ENCODE data around the gene ELMO2. TPM values are rescaled to one million over a fixed set of nuclear protein-coding genes. Genes with fewer than 3 reads are reported as not detected.

The ELMO2 gene
- total RNA-seq, 1 experiment from 2014 or later: 40.0 TPM

- H3K4me3 ChIP-seq: no peak overlapping the region
- peaks cover 87% of the 10 kb centered on the region for H3K36me3 ChIP-seq
- H3K4me1 ChIP-seq (replicated peaks): peaks cover 5% of the 10 kb centered on the region
- H3K27ac ChIP-seq: no peak overlapping the region
- no peaks in the 10 kb centered on the region for H3K27me3 ChIP-seq (replicated peaks)
- no peak for DNase-seq (ENCODE audit: low read depth in 1 of 2, low spot score in 2 of 2)
- H3K9me3 ChIP-seq (replicated peaks): peaks cover 3% of the 10 kb centered on the region; the same call in 1 of the 2 replicates
Measured at GRCh38 chr20:46368902-46369268, 37.5 kb downstream of the ELMO2 start.

- peaks cover 3% of the 10 kb centered on the region; the same call in 1 of the 2 replicates for H3K9me3 ChIP-seq (replicated peaks)
- no peak overlapping the region for H3K4me3 ChIP-seq
- peaks cover 10% of the 10 kb centered on the region for H3K4me1 ChIP-seq (replicated peaks)
- H3K27ac ChIP-seq: no peak overlapping the region
- H3K27me3 ChIP-seq (replicated peaks): no peaks in the 10 kb centered on the region
- no peak for DNase-seq (ENCODE audit: low read depth in 1 of 2, low spot score in 2 of 2)
- H3K36me3 ChIP-seq: peaks cover 87% of the 10 kb centered on the region
Measured at GRCh38 chr20:46367967-46368901, 38.2 kb downstream of the ELMO2 start.

DNA sequence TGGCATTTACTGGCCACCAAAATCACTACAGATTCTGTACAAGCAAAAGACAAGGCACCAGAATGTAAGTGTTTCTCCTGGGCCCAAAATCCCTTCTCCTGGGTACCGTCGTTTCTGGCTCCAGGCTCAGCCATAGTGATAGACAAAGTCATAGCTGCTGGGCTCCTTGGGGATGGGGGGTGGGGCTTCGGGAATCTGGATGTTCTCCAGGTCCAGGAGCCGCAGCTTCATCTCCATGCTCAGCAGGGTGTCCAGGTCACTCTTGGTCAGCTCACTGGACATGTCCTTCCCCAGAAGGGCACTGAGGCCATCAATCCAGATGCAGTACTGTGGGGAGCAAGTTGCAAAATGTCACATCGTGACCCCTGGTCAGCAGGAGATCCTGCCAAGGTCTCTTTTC lies 39.2 kb downstream of the ELMO2 start:
- DNase-seq (ENCODE audit: low read depth in 1 of 2, low spot score in 2 of 2): no peak
- Histone ChIP-seq H3K4me1 (replicated peaks) (peaks cover 10% of the 10 kb centered on the region), H3K9me3 (replicated peaks) (peaks cover 3% of the 10 kb centered on the region; the same call in 1 of the 2 replicates), H3K36me3 (peaks cover 87% of the 10 kb centered on the region), H3K27me3 (replicated peaks) (no peaks in the 10 kb centered on the region), H3K4me3 (no peak overlapping the region), H3K27ac (no peak overlapping the region)

- Histone ChIP-seq H3K27me3 (replicated peaks) (no peaks in the 10 kb centered on the region), H3K9me3 (replicated peaks) (peaks cover 3% of the 10 kb centered on the region; the same call in 1 of the 2 replicates), H3K27ac (no peak overlapping the region), H3K4me3 (no peak overlapping the region), H3K36me3 (peaks cover 87% of the 10 kb centered on the region), H3K4me1 (replicated peaks) (peaks cover 10% of the 10 kb centered on the region)
- DNase-seq (ENCODE audit: low read depth in 1 of 2, low spot score in 2 of 2): no peak
Measured at GRCh38 chr20:46366826-46367225, 39.6 kb downstream of the ELMO2 start.

- Histone ChIP-seq H3K36me3 (peaks cover 87% of the 10 kb centered on the region), H3K4me1 (replicated peaks) (peaks cover 10% of the 10 kb centered on the region), H3K9me3 (replicated peaks) (peaks cover 3% of the 10 kb centered on the region; the same call in 1 of the 2 replicates), H3K4me3 (no peak overlapping the region), H3K27ac (no peak overlapping the region), H3K27me3 (replicated peaks) (no peaks in the 10 kb centered on the region)
- no peak for DNase-seq (ENCODE audit: low read depth in 1 of 2, low spot score in 2 of 2)
Measured at GRCh38 chr20:46365487-46366220, 40.8 kb downstream of the ELMO2 start.

- H3K27me3 ChIP-seq (replicated peaks): no peaks in the 10 kb centered on the region
- peak in 1 of 2 experiments; percentile 48 for DNase-seq (ENCODE audit: low read depth in 1 of 2, low spot score in 2 of 2)
Measured at GRCh38 chr20:46364670-46365486, 41.5 kb downstream of the ELMO2 start.

GRCh38 chr20:46363874-46364669 lies 42.3 kb downstream of the ELMO2 start:
- H3K27me3 ChIP-seq (replicated peaks): no peaks in the 10 kb centered on the region
- H3K36me3 ChIP-seq: peaks cover 81% of the 10 kb centered on the region
- peak overlapping the region; percentile 99 for H3K4me3 ChIP-seq
- peak; percentile 75 to 89 for DNase-seq (ENCODE audit: low read depth in 1 of 2, low spot score in 2 of 2)
- H3K27ac ChIP-seq: peak overlapping the region; percentile 99
- peaks cover 10% of the 10 kb centered on the region for H3K4me1 ChIP-seq (replicated peaks)
- peaks cover 3% of the 10 kb centered on the region; the same call in 1 of the 2 replicates for H3K9me3 ChIP-seq (replicated peaks)

More at GRCh38 chr20:46364670-46365486, 41.5 kb downstream of the ELMO2 start:
- Histone ChIP-seq H3K4me1 (replicated peaks) (peaks cover 10% of the 10 kb centered on the region), H3K4me3 (peak overlapping the region; percentile 99), H3K36me3 (peaks cover 81% of the 10 kb centered on the region), H3K9me3 (replicated peaks) (peaks cover 3% of the 10 kb centered on the region; the same call in 1 of the 2 replicates), H3K27ac (peak overlapping the region; percentile 99)

GRCh38 chr20:46362921-46363867 lies 43.2 kb downstream of the ELMO2 start:
- no peaks in the 10 kb centered on the region for H3K27me3 ChIP-seq (replicated peaks)
- H3K36me3 ChIP-seq: peaks cover 81% of the 10 kb centered on the region
- no peak for DNase-seq (ENCODE audit: low read depth in 1 of 2, low spot score in 2 of 2)
- peak overlapping the region; percentile 99 for H3K4me3 ChIP-seq
- H3K9me3 ChIP-seq (replicated peaks): peaks cover 3% of the 10 kb centered on the region; the same call in 1 of the 2 replicates
- H3K4me1 ChIP-seq (replicated peaks): peaks cover 10% of the 10 kb centered on the region
- peak overlapping the region; percentile 99 for H3K27ac ChIP-seq

DNA sequence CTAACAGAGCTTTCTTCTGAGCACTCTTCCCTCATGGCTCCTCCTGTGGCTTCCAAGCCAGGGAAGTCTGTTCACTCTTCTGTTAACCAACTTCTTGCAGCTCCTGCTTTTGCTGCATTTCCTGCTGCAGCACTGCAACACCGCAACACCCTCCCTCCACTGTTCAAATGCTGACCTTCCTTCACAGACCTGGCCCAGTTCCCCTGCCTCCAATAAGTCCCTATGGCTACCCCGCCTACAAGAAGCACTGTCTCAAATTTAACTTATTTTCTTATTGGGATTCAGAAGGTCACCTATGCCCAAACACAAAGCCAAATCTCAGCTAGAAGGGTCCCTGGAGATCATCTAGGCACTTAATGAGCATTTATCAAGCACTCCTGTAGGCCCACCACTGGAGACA lies 44.6 kb downstream of the ELMO2 start:
- H3K27ac ChIP-seq: no peak overlapping the region
- H3K27me3 ChIP-seq (replicated peaks): no peaks in the 10 kb centered on the region
- peaks cover 3% of the 10 kb centered on the region; the same call in 1 of the 2 replicates for H3K9me3 ChIP-seq (replicated peaks)
- DNase-seq (ENCODE audit: low read depth in 1 of 2, low spot score in 2 of 2): no peak
- peaks cover 10% of the 10 kb centered on the region for H3K4me1 ChIP-seq (replicated peaks)
- no peak overlapping the region for H3K4me3 ChIP-seq
- H3K36me3 ChIP-seq: peaks cover 69% of the 10 kb centered on the region

GRCh38 chr20:46361381-46361780 lies 45.0 kb downstream of the ELMO2 start:
- peaks cover 10% of the 10 kb centered on the region for H3K4me1 ChIP-seq (replicated peaks)
- no peaks in the 10 kb centered on the region for H3K27me3 ChIP-seq (replicated peaks)
- H3K27ac ChIP-seq: no peak overlapping the region
- H3K9me3 ChIP-seq (replicated peaks): peaks cover 3% of the 10 kb centered on the region; the same call in 1 of the 2 replicates
- no peak overlapping the region for H3K4me3 ChIP-seq
- peaks cover 69% of the 10 kb centered on the region for H3K36me3 ChIP-seq
- DNase-seq (ENCODE audit: low read depth in 1 of 2, low spot score in 2 of 2): no peak

GRCh38 chr20:46359233-46359751 lies 47.1 kb downstream of the ELMO2 start:
- H3K27me3 ChIP-seq (replicated peaks): no peaks in the 10 kb centered on the region
- peaks cover 6% of the 10 kb centered on the region for H3K4me1 ChIP-seq (replicated peaks)
- no peak overlapping the region for H3K4me3 ChIP-seq
- no peak for DNase-seq (ENCODE audit: low read depth in 1 of 2, low spot score in 2 of 2)
- H3K27ac ChIP-seq: no peak overlapping the region
- H3K9me3 ChIP-seq (replicated peaks): peaks cover 3% of the 10 kb centered on the region; the same call in 1 of the 2 replicates
- peaks cover 71% of the 10 kb centered on the region for H3K36me3 ChIP-seq
